ENCODE data around the gene BRCC3. TPM values are rescaled to one million over a fixed set of nuclear protein-coding genes. Genes with fewer than 3 reads are reported as not detected.

Gene BRCC3
- total and polyA plus RNA-seq, 2 donors (not counting 1 experiment from before 2014, with no cell fraction given), result 7.3 to 16.9 TPM

- intact Hi-C loops (cut with micrococcal nuclease), result no loop called here
- DNase-seq, result no peak
- Histone ChIP-seq H2AFZ (ENCODE audit: insufficient read depth, low read depth, low read length, poor library complexity, severe bottlenecking) (no peak overlapping the region), H3K27me3 (replicated peaks in 1 of 4; ENCODE audit: control extremely low read depth in 1 of 4, control insufficient read depth in 3 of 4, insufficient read depth in 4 of 4, low read length in 3 of 4) (no peaks in the 10 kb centered on the region), H3K9ac (ENCODE audit: low read length) (no peak overlapping the region), H3K4me1 (ENCODE audit: control insufficient read depth in 2 of 2, insufficient read depth in 2 of 2, low read length in 2 of 2) (no peaks in the 10 kb centered on the region), H3K4me2 (replicated peaks; ENCODE audit: low read depth, low read length, poor library complexity, severe bottlenecking) (no peak overlapping the region), H3K27ac (ENCODE audit: low read length in 2 of 2) (no peak overlapping the region), H3K4me3 (ENCODE audit: control extremely low read depth in 1 of 5, extremely low read depth in 1 of 5, insufficient read depth in 1 of 5, low read depth in 2 of 5, low read length in 4 of 5) (no peak overlapping the region), H3K79me2 (ENCODE audit: control insufficient read depth, insufficient read depth, low read length) (no peaks in the 10 kb centered on the region), H3K36me3 (replicated peaks in 1 of 2; ENCODE audit: control extremely low read depth in 1 of 2, control insufficient read depth in 1 of 2, extremely low read depth in 1 of 2, insufficient read depth in 2 of 2, low read length in 1 of 2) (no peaks in the 10 kb centered on the region), H3K9me3 (ENCODE audit: control extremely low read depth in 1 of 3, control insufficient read depth in 2 of 3, insufficient read depth in 1 of 3, low read length in 2 of 3) (no peaks in the 10 kb centered on the region), H4K20me1 (ENCODE audit: control insufficient read depth, insufficient read depth, low read length, poor library complexity, severe bottlenecking) (no peaks in the 10 kb centered on the region)
- Mint-ChIP-seq H3K9me3 (ENCODE audit: insufficient read depth) (peaks cover 6% of the 10 kb centered on the region), H3K27me3 (no peaks in the 10 kb centered on the region), H3K4me3 (no peak overlapping the region), H3K27ac (no peak overlapping the region), H3K4me1 (no peaks in the 10 kb centered on the region)
- CTCF ChIA-PET, result interaction anchor here (1.3 kb wide), 1 partner anchor 10 kb away, joined by 4 read pairs; no protein-coding TSS in a partner anchor
- TF ChIP-seq CTCF (IDR thresholded peaks at IDR 0.05) (no peak), EZH2 (IDR thresholded peaks at IDR 0.05; ENCODE audit: borderline replicate concordance, insufficient read depth, low read depth, low read length, poor library complexity, severe bottlenecking) (no peak)
- no peak for ATAC-seq (ENCODE audit: low read depth)
- WGBS (ENCODE audit: insufficient coverage), result no CpG with 5 or more reads among the region's 1 CpG
- POLR2A ChIA-PET, result no interaction called here
Measured at GRCh38 chrX:155132110-155132509, 60.8 kb downstream of the BRCC3 start.

GRCh38 chrX:155134255-155134654, 62.9 kb downstream of the BRCC3 start:
- Histone ChIP-seq H3K9me3 (ENCODE audit: control extremely low read depth in 1 of 3, control insufficient read depth in 2 of 3, insufficient read depth in 1 of 3, low read length in 2 of 3) (no peaks in the 10 kb centered on the region), H3K27ac (ENCODE audit: low read length in 2 of 2) (no peak overlapping the region), H3K4me2 (replicated peaks; ENCODE audit: low read depth, low read length, poor library complexity, severe bottlenecking) (no peak overlapping the region), H3K36me3 (replicated peaks in 1 of 2; ENCODE audit: control extremely low read depth in 1 of 2, control insufficient read depth in 1 of 2, extremely low read depth in 1 of 2, insufficient read depth in 2 of 2, low read length in 1 of 2) (no peaks in the 10 kb centered on the region), H3K4me3 (ENCODE audit: control extremely low read depth in 1 of 5, extremely low read depth in 1 of 5, insufficient read depth in 1 of 5, low read depth in 2 of 5, low read length in 4 of 5) (no peak overlapping the region), H3K27me3 (replicated peaks in 1 of 4; ENCODE audit: control extremely low read depth in 1 of 4, control insufficient read depth in 3 of 4, insufficient read depth in 4 of 4, low read length in 3 of 4) (no peaks in the 10 kb centered on the region), H3K79me2 (ENCODE audit: control insufficient read depth, insufficient read depth, low read length) (no peaks in the 10 kb centered on the region), H3K4me1 (ENCODE audit: control insufficient read depth in 2 of 2, insufficient read depth in 2 of 2, low read length in 2 of 2) (no peaks in the 10 kb centered on the region), H4K20me1 (ENCODE audit: control insufficient read depth, insufficient read depth, low read length, poor library complexity, severe bottlenecking) (no peaks in the 10 kb centered on the region), H2AFZ (ENCODE audit: insufficient read depth, low read depth, low read length, poor library complexity, severe bottlenecking) (no peak overlapping the region), H3K9ac (ENCODE audit: low read length) (no peak overlapping the region)
- ChIA-PET POLR2A (no interaction called here), CTCF (no interaction called here)
- intact Hi-C loops (cut with micrococcal nuclease), result no loop called here
- TF ChIP-seq EZH2 (IDR thresholded peaks at IDR 0.05; ENCODE audit: borderline replicate concordance, insufficient read depth, low read depth, low read length, poor library complexity, severe bottlenecking), result no peak
- H3K27ac Mint-ChIP-seq, result no peak overlapping the region
- peaks cover 3% of the 10 kb centered on the region for H3K27me3 Mint-ChIP-seq
- WGBS (ENCODE audit: insufficient coverage), result no CpG with 5 or more reads among the region's 4 CpGs
- no peak for DNase-seq
- no peak for ATAC-seq (ENCODE audit: low read depth)
- H3K9me3 Mint-ChIP-seq (ENCODE audit: insufficient read depth), result peaks cover 6% of the 10 kb centered on the region
- no peak overlapping the region for H3K4me3 Mint-ChIP-seq
- H3K4me1 Mint-ChIP-seq, result no peaks in the 10 kb centered on the region

Data from B cell (primary cell).